HCT116 (cell line): ENCODE data around the gene MED13L.

Experiments used
- CEBPB ChIP-seq: IDR thresholded peaks from 2 replicates; pipeline ENCODE4 v1.6.1; 2012; ENCODE audit warnings: low read depth
- CTCF ChIP-seq, 3 experiments: fragments of 200-600 bp in 1 of 3; sonication (generic) in 1 of 3; IDR thresholded peaks in 2 of 3; conservative IDR thresholded peaks in 1 of 3; 2 replicates each; pipeline ENCODE4 v1.5.1; 2012 to 2017; ENCODE audit warnings: low read depth in 2 of 3, low read length in 2 of 3, antibody characterized with exemption in 1 of 3, borderline replicate concordance in 1 of 3, control low read depth in 1 of 3, mild to moderate bottlenecking in 1 of 3, mixed read lengths in 1 of 3, mixed run types in 1 of 3, moderate library complexity in 1 of 3; ENCODE audit not compliant: insufficient read depth in 1 of 3
- FOSL1 ChIP-seq: IDR thresholded peaks from 2 replicates; pipeline ENCODE4 v1.6.1; 2012; ENCODE audit warnings: low read depth
- JUND ChIP-seq: IDR thresholded peaks from 2 replicates; pipeline ENCODE4 v1.6.1; 2012
- MAX ChIP-seq: IDR thresholded peaks from 2 replicates; pipeline ENCODE4 v1.6.1; 2012
- POLR2AphosphoS5 ChIP-seq: IDR thresholded peaks from 2 replicates; pipeline ENCODE4 v1.6.1; 2011; ENCODE audit warnings: mild to moderate bottlenecking, low read depth, low read length, moderate library complexity
- REST ChIP-seq: IDR thresholded peaks from 2 replicates; pipeline ENCODE4 v1.6.1; 2012; ENCODE audit warnings: low read depth

- TF ChIP-seq FOSL1 (no peak), CTCF (IDR thresholded peaks at IDR 0.05 in 2 of 3, conservative IDR thresholded peaks at IDR 0.05 in 1 of 3; ENCODE audit: borderline replicate concordance in 1 of 3, insufficient read depth in 1 of 3, low read depth in 2 of 3, low read length in 2 of 3) (no peak), MAX (no peak), CEBPB (0 out of 2 replicates have a peak, but pooled peaks have one; percentile 21), REST (no peak), JUND (no peak), POLR2AphosphoS5 (no peak)
Observed at GRCh38 chr12:116164250-116165035, 113.0 kb downstream of the MED13L start.
